NCI-H2107 treated with DMSO at 0.1 percent for 48 hours (cell line): ENCODE measurements around the gene CADM2.

Source experiments
- DNase-seq: peaks from one replicate; lab custom pipeline; 2025; ENCODE audit not compliant: unreplicated experiment; lab: John Stamatoyannopoulos, UW

The CADM2 gene

GRCh38 chr3:86087160-86087871 is 1128.5 kb downstream of the CADM2 start:
- no peak for DNase-seq

DNA sequence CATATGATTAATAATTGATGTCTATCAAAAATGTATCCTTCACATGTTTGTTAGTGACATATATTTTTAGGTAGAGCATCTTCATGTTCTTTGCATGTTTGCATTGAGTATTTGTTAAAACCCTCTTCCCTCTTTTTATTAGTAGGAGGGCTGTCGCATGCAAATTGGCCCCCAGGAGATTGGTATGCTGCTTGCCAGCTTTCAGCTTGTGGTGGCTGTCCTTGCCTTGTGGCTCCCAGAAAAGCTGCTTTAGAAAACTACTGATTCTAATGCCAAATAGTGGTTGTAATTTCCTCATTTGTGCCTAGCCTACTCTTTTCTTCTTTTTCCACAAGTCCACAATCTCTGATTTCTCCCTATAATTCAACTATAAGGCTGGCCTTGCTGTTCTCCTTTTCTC is 1145.4 kb downstream of the CADM2 start:
- no peak for DNase-seq

DNA sequence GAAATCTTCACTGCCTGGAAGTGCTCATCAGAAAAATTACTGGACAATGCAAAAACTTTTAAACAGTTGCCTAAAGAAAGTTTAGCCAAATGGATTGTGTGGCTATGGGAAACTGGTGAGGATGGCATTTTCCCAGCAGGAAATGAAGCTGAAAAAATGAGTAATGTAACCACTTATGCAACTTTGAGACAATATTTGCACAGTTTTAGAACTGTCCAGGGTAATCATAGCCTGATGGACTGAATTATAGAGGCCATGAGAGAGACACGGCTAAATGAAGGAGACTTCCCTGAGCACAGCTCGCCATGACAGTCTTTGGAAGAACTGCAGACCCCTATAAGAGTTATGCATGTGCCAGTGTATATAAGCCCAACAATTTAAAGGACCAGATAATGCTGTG is 1150.6 kb downstream of the CADM2 start:
- DNase-seq, result no peak
